Activated CD4-positive, alpha-beta memory T cell treated with anti-CD3 and anti-CD28 coated beads, Interleukin-2, amount 10 ng/mL, durations not matched to agents 7 days and 5 days (primary cell): Measurements from ENCODE around the gene SPINK13. TPM values are rescaled to one million over a fixed set of nuclear protein-coding genes. Genes with fewer than 3 reads are reported as not detected.
"Not testable (repeated sequence)": the region's sequence is repeated elsewhere in the genome, so short reads cannot be mapped to it uniquely, and the experiment has no call there.

Experiments used
- CTCF ChIA-PET: fragments of 350-600 bp; sonication (Branson Sonifier 250); formaldehyde crosslinking; loops from one replicate; lab custom pipeline; 2021; ENCODE audit warnings: antibody characterized with exemption, inconsistent platforms; lab: Charles Lee
- POLR2A ChIA-PET: fragments of 350-600 bp; sonication (Branson Sonifier 250); formaldehyde crosslinking; loops from one replicate; lab custom pipeline; 2021; ENCODE audit warnings: antibody characterized with exemption; lab: Charles Lee
- DNase-seq: peaks from one replicate; pipeline ENCODE4 v3.0.0-alpha.2; 2020
- H3K27ac Mint-ChIP-seq: one replicate; pipeline ENCODE4 v1.8.0; 2021; ENCODE audit warnings: mild to moderate bottlenecking, mixed read lengths
- H3K27me3 Mint-ChIP-seq: one replicate; pipeline ENCODE4 v1.8.0; 2021; ENCODE audit warnings: mixed read lengths
- H3K36me3 Mint-ChIP-seq: one replicate; pipeline ENCODE4 v1.8.0; 2021; ENCODE audit warnings: low read depth, mixed read lengths
- H3K4me1 Mint-ChIP-seq: one replicate; pipeline ENCODE4 v1.8.0; 2021; ENCODE audit warnings: mixed read lengths
- H3K4me3 Mint-ChIP-seq: one replicate; pipeline ENCODE4 v1.8.0; 2021; ENCODE audit warnings: mild to moderate bottlenecking, mixed read lengths
- H3K9me3 Mint-ChIP-seq: one replicate; pipeline ENCODE4 v1.8.0; 2021; ENCODE audit warnings: mixed read lengths
- total RNA-seq, 2 experiments: library from RNA; stranded (reverse); gene quantifications; one replicate each; pipeline ENCODE4 v1.2.3, GENCODE V29; 2021

The SPINK13 gene
- total RNA-seq, 2 experiments from 2014 or later = not detected

DNA sequence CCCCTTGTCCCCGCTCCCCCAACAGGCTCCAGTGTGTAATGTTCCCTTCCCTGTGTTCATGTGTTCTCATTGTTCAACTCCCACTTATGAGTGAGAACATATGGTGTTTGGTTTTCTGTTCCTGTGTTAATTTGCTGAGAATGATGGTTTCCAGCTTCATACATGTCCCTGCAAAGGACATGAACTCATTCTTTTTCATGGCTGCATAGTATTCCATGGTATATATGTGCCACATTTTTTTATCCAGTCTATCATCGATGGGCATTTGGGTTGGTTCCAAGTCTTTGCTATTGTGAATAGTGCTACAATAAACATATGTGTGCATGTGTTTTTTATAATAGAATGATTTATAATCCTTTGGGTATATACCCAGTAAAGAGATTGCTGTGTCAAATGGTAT, 6.5 kb downstream of the SPINK13 start:
- POLR2A ChIA-PET, H3K36me3 Mint-ChIP-seq, H3K9me3 Mint-ChIP-seq, CTCF ChIA-PET, H3K27ac Mint-ChIP-seq, H3K4me3 Mint-ChIP-seq, H3K4me1 Mint-ChIP-seq, H3K27me3 Mint-ChIP-seq, DNase-seq: not testable (repeated sequence)

DNA sequence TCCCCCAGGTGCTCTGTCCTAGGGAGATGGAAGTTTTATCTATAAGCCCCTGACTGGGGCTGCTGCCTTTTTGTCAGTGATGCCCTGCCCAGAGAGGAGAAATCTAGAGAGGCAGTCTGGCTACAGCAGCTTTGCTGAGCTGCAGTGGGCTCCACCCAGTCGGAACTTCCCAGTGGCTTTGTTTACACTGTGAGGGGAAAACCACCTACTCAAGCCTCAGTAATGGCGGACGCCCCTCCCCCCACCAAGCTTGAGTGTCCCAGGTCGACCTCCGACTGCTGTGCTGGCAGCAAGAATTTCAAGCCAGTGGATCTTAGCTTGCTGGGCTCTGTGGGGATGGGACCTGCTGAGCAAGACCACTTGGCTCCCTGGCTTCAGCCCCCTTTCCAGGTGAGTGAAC, 12.3 kb downstream of the SPINK13 start:
- H3K4me1 Mint-ChIP-seq, CTCF ChIA-PET, H3K36me3 Mint-ChIP-seq, DNase-seq, H3K27ac Mint-ChIP-seq, H3K9me3 Mint-ChIP-seq, POLR2A ChIA-PET, H3K27me3 Mint-ChIP-seq, H3K4me3 Mint-ChIP-seq: not testable (repeated sequence)

- H3K9me3 Mint-ChIP-seq, CTCF ChIA-PET, H3K36me3 Mint-ChIP-seq, POLR2A ChIA-PET, DNase-seq, H3K4me3 Mint-ChIP-seq, H3K27ac Mint-ChIP-seq, H3K27me3 Mint-ChIP-seq, H3K4me1 Mint-ChIP-seq: not testable (repeated sequence)
These were observed 12.7 kb downstream of the SPINK13 start for GRCh38 chr5:148281336-148281735.

DNA sequence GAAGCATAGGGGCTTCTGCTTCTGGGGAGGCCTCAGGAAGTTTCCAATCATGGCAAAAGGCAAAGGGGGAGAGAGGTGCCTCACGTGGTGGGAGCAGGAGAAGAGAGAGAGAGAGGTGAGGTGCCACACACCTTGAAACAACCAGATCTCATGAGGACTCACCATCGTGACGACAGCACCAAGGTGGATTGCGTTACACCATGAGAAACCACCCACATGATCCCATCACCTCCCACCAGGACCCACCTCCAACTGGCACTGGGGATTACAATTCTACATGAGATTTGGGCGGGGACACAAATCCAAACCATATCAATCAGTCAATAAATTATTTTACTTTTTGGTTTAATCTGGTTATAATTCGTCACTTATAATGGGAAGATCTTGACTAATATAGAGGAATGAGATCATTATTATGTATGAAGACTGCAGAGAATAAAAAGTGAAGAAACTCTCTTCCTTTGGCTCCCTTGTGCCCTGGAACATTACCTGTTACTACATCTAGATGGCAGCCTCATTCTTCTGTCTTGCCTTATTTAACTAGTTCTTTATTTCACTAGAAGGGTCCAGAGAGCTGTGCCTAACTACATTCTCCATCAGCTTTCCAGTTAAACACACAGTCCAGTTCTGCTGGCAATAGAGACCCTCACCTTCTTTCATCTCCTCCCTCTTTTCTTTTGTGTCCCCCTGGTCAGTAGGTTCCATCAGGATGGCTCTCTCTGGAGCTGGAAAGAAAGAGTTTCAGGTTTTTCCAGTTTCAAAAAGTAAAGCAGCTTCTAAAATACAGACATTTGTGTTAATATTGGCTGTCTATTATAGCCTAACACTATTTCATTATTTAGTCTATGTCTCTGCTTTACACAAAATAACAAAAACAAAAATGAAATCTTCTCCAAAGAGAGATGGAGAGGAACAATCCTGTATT, 21.9 kb downstream of the SPINK13 start:
- Mint-ChIP-seq H3K4me1 (no peaks in the 10 kb centered on the region), H3K36me3 (no peaks in the 10 kb centered on the region), H3K4me3 (no peak overlapping the region), H3K27me3 (peaks cover 2% of the 10 kb centered on the region), H3K27ac (no peak overlapping the region), H3K9me3 (no peaks in the 10 kb centered on the region)
- CTCF ChIA-PET = interaction anchor here (1.0 to 1.3 kb wide), 2 partner anchors 84 to 440 kb away, joined by 3 to 4 read pairs; no protein-coding TSS in a partner anchor
- POLR2A ChIA-PET = no interaction called here
- DNase-seq = no peak

- POLR2A ChIA-PET = no interaction called here
These were observed 29.1 kb downstream of the SPINK13 start for GRCh38 chr5:148297731-148298130.

DNA sequence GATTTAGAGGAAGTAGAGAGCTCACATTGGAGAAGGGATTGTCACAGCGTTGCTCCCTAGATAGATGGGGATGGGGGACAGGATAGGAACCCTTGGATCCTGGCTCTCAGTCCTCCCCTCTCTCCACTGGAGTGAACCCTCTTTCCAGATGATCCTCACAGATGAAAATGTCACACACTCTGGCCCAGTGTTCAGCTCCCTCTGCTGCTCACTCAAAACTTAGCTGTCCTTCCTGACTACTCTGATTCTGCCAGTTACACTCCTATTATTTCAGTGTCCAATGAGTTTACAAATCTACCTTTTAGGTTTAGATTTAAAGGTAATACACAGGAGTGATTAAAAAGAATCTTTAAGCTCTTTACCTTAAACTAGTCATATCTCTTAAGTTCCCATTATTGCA, 37.9 kb downstream of the SPINK13 start:
- CTCF ChIA-PET = no interaction called here
- Mint-ChIP-seq H3K4me1 (no peaks in the 10 kb centered on the region), H3K4me3 (no peak overlapping the region), H3K36me3 (no peaks in the 10 kb centered on the region), H3K27ac (no peak overlapping the region), H3K9me3 (peaks cover 2% of the 10 kb centered on the region), H3K27me3 (peaks cover 2% of the 10 kb centered on the region)
- DNase-seq = no peak
- POLR2A ChIA-PET = no interaction called here

More at GRCh38 chr5:148297731-148298130, 29.1 kb downstream of the SPINK13 start:
- no peak for DNase-seq
- H3K4me1 Mint-ChIP-seq = no peaks in the 10 kb centered on the region
- no peaks in the 10 kb centered on the region for H3K9me3 Mint-ChIP-seq
- H3K27me3 Mint-ChIP-seq = peaks cover 2% of the 10 kb centered on the region
- H3K36me3 Mint-ChIP-seq = no peaks in the 10 kb centered on the region
- no peak overlapping the region for H3K4me3 Mint-ChIP-seq
- CTCF ChIA-PET = no interaction called here
- no peak overlapping the region for H3K27ac Mint-ChIP-seq

DNA sequence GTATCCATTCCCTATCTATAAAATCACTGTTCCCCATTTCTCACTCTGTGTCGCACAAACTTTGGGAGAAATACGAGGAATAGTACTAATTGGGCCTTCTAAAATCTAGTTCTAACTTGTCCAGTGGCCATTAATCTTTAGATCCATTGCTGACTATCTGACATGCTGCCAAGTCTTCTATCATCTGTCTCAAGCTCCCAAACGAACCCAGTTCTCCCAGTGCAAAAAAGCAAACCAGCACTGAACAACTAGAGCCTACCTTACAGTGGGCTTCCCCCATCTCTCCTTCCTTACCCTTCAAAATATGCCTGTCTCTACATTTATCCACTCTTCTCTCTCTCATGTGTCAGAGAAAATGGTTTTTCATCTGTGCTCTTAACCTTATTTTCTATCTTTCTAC, 40.4 kb downstream of the SPINK13 start:
- no peak for DNase-seq
- H3K4me1 Mint-ChIP-seq = no peaks in the 10 kb centered on the region
- no peak overlapping the region for H3K27ac Mint-ChIP-seq
- no peak overlapping the region for H3K4me3 Mint-ChIP-seq
- no peaks in the 10 kb centered on the region for H3K36me3 Mint-ChIP-seq
- H3K27me3 Mint-ChIP-seq = no peaks in the 10 kb centered on the region
- ChIA-PET POLR2A (no interaction called here), CTCF (no interaction called here)
- H3K9me3 Mint-ChIP-seq = peaks cover 2% of the 10 kb centered on the region

DNA sequence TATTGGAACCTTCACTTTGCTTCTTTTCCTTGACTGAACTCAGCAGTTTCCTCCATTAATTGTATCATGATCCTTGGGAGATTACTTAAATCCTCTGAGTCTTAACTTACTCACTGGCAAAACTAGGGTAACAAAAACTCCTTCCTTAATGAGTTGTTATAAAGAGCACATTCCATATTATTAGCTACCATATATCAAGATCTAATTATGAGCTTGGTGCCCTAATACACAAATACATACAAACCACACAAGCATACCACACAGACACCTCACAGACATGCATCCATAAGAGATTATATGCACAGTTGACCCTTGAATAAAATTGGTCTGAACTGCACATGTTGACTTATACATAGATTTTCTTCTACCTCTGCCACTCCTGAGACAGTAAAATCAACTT, 41.2 kb downstream of the SPINK13 start:
- Mint-ChIP-seq H3K27ac (no peak overlapping the region), H3K9me3 (peaks cover 2% of the 10 kb centered on the region), H3K4me3 (no peak overlapping the region), H3K27me3 (no peaks in the 10 kb centered on the region), H3K4me1 (no peaks in the 10 kb centered on the region), H3K36me3 (no peaks in the 10 kb centered on the region)
- POLR2A ChIA-PET = no interaction called here
- no peak for DNase-seq
- CTCF ChIA-PET = no interaction called here

- Mint-ChIP-seq H3K4me3 (no peak overlapping the region), H3K36me3 (no peaks in the 10 kb centered on the region), H3K4me1 (no peaks in the 10 kb centered on the region), H3K9me3 (peaks cover 2% of the 10 kb centered on the region), H3K27ac (no peak overlapping the region), H3K27me3 (no peaks in the 10 kb centered on the region)
- no peak for DNase-seq
- CTCF ChIA-PET = interaction anchor here (0.6 kb wide), 1 partner anchor 65 kb away, joined by 3 read pairs; no protein-coding TSS in a partner anchor
- POLR2A ChIA-PET = no interaction called here
These were observed 42.9 kb downstream of the SPINK13 start for GRCh38 chr5:148311484-148311883.

- Mint-ChIP-seq H3K36me3 (no peaks in the 10 kb centered on the region), H3K9me3 (peaks cover 2% of the 10 kb centered on the region), H3K4me3 (no peak within 1 kb of the TSS), H3K4me1 (no peaks in the 10 kb centered on the region), H3K27ac (no peak within 1 kb of the TSS), H3K27me3 (no peaks in the 10 kb centered on the region)
- no peak for DNase-seq
- ChIA-PET CTCF (interaction anchor here (0.6 kb wide), 1 partner anchor 64 kb away, joined by 3 read pairs; no protein-coding TSS in a partner anchor), POLR2A (no interaction called here)
These were observed 43.6 kb downstream of the SPINK13 start, which contains the start of gene SPINK7 for GRCh38 chr5:148312153-148312552. Gene SPINK7 (plus strand): TSS chr5:148312423. CDS start chr5:148312484, 61 bp downstream.

GRCh38 chr5:148314187-148314586, 45.6 kb downstream of the SPINK13 start:
- POLR2A ChIA-PET = no interaction called here
- peaks cover under 1% of the 10 kb centered on the region for H3K9me3 Mint-ChIP-seq
- no peak overlapping the region for H3K27ac Mint-ChIP-seq
- CTCF ChIA-PET = interaction anchor here (1.5 kb wide), 1 partner anchor 21 kb away, joined by 3 read pairs; the partner anchor contains the start of gene SPINK9
- H3K4me3 Mint-ChIP-seq = no peak overlapping the region
- no peaks in the 10 kb centered on the region for H3K27me3 Mint-ChIP-seq
- H3K4me1 Mint-ChIP-seq = no peaks in the 10 kb centered on the region
- no peak for DNase-seq
- H3K36me3 Mint-ChIP-seq = no peaks in the 10 kb centered on the region

DNA sequence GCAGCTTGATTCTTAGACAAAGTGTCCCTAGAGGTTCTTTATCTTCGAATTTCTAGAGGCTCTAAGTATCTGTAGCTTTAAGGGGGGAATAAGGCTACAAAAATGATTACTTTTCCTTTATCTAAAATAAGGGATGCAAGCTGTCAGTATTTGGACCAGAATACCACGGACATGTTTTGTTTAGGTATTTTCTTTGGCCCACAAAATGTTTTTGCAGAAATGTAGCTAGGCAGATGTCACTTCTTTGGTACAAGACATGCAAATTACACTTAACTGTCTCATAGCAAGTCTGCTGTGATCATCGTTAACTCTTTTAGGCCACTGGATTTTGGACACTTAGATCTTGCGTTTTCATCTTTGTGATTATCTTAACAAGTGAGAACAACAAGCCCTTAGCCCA, 46.1 kb downstream of the SPINK13 start:
- CTCF ChIA-PET = interaction anchor here (1.5 kb wide), 1 partner anchor 21 kb away, joined by 3 read pairs; the partner anchor contains the start of gene SPINK9
- Mint-ChIP-seq H3K27ac (no peak overlapping the region), H3K27me3 (peaks cover under 1% of the 10 kb centered on the region), H3K4me1 (peaks cover under 1% of the 10 kb centered on the region), H3K36me3 (no peaks in the 10 kb centered on the region), H3K4me3 (no peak overlapping the region), H3K9me3 (no peaks in the 10 kb centered on the region)
- POLR2A ChIA-PET = no interaction called here
- DNase-seq = no peak

DNA sequence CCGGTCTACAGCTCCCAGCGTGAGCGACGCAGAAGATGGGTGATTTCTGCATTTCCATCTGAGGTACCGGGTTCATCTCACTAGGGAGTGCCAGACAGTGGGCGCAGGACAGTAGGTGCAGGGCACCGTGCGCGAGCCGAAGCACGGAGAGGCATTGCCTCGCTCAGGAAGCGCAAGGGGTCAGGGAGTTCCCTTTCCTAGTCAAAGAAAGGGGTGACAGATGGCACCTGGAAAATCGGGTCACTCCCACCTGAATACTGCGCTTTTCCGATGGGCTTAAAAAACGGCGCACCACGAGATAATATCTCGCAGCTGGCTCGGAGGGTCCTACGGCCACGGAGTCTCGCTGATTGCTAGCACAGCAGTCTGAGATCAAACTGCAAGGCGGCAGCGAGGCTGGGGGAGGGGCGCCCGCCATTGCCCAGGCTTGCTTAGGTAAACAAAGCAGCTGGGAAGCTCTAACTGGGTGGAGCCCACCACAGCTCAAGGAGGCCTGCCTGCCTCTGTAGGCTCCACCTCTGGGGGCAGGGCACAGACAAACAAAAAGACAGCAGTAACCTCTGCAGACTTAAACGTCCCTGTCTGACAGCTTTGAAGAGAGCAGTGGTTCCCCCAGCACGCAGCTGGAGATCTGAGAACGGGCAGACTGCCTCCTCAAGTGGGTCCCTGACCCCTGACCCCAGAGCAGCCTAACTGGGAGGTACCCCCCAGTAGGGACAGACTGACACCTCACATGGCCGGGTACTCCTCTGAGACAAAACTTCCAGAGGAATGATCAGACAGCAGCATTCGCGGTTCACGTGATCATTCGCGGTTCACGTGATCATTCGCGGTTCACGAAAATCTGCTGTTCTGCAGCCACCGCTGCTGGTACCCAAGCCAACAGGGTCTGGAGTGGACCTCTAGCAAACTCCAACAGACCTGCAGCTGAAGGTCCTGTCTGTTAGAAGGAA, 51.7 kb downstream of the SPINK13 start:
- CTCF ChIA-PET, DNase-seq, H3K4me1 Mint-ChIP-seq, H3K27ac Mint-ChIP-seq, H3K36me3 Mint-ChIP-seq, POLR2A ChIA-PET, H3K9me3 Mint-ChIP-seq, H3K27me3 Mint-ChIP-seq: not testable (repeated sequence)
- H3K4me3 Mint-ChIP-seq = peak overlapping the region; percentile 57
